K562 (cell line): ENCODE results near the gene FILIP1L. TPM values are rescaled to one million over a fixed set of nuclear protein-coding genes. Genes with fewer than 3 reads are reported as not detected.

Experiments used
- CEBPG ChIP-seq, 3 experiments: fragments of 200-800 bp in 1 of 3; sonication (Bioruptor generic) in 1 of 3; sonication (generic) in 1 of 3; formaldehyde crosslinking in 1 of 3; IDR thresholded peaks in 2 of 3; conservative IDR thresholded peaks in 1 of 3; 2 replicates each; pipeline versions ENCODE4 v1.6.1 to v1.8.0; 2016 to 2022; ENCODE audit warnings: missing compliant biosample characterization in 2 of 3, missing genetic modification characterization in 2 of 3, mild to moderate bottlenecking in 1 of 3, missing genetic modification reagents in 1 of 3
- ERF ChIP-seq: fragments of 450-650 bp; formaldehyde crosslinking; IDR thresholded peaks from 2 replicates; pipeline ENCODE4 v1.4.0; 2020; ENCODE audit warnings: mild to moderate bottlenecking, mixed read lengths
- EZH2 ChIP-seq: IDR thresholded peaks from 2 replicates; pipeline ENCODE4 v1.6.1; 2012; ENCODE audit warnings: low read depth, mild to moderate bottlenecking, inconsistent platforms, low read length, borderline replicate concordance
- GABPA ChIP-seq: fragments of 200-800 bp; sonication (Bioruptor generic); conservative IDR thresholded peaks from 2 replicates; pipeline ENCODE4 v1.6.1; 2016; ENCODE audit warnings: low read depth, missing genetic modification characterization, missing compliant biosample characterization
- HDAC1 ChIP-seq, 2 experiments: fragments of 450-650 bp; IDR thresholded peaks; 2 replicates each; pipeline ENCODE4 v1.6.1; 2016 to 2017; ENCODE audit warnings: inconsistent platforms in 1 of 2, mild to moderate bottlenecking in 1 of 2, moderate library complexity in 1 of 2
- JUN ChIP-seq, 2 experiments: sonication (generic) in 1 of 2; formaldehyde crosslinking in 1 of 2; IDR thresholded peaks; 2 replicates each; pipeline versions ENCODE4 v1.6.1 to v1.8.0; 2012 to 2022; ENCODE audit warnings: borderline replicate concordance in 2 of 2, mild to moderate bottlenecking in 2 of 2, improper control_type of control experiment in 1 of 2, low read depth in 1 of 2, low read length in 1 of 2, missing genetic modification reagents in 1 of 2
- JUND ChIP-seq, 2 experiments: IDR thresholded peaks; 2 replicates in 1 of 2; 3 replicates in 1 of 2; pipeline ENCODE4 v1.6.1; 2011; ENCODE audit warnings: borderline replicate concordance in 2 of 2, low read depth in 2 of 2, low read length in 2 of 2, improper control_type of control experiment in 1 of 2, missing biosample characterization in 1 of 2, missing genetic modification characterization in 1 of 2, missing genetic modification reagents in 1 of 2
- KDM2B ChIP-seq: fragments of 250-450 bp; sonication (Bioruptor Pico); IDR thresholded peaks from 2 replicates; pipeline ENCODE4 v1.8.0; 2021; ENCODE audit warnings: mild to moderate bottlenecking, moderate library complexity
- MTA1 ChIP-seq: fragments of 450-650 bp; IDR thresholded peaks from 2 replicates; pipeline ENCODE4 v1.6.1; 2017; ENCODE audit warnings: borderline replicate concordance
- PTTG1 ChIP-seq: fragments of 450-650 bp; IDR thresholded peaks from 2 replicates; pipeline ENCODE4 v1.6.1; 2016; ENCODE audit warnings: low read depth, mild to moderate bottlenecking, missing genetic modification characterization, missing compliant biosample characterization
- RBM14 ChIP-seq: fragments of 200-400 bp; formaldehyde crosslinking; IDR thresholded peaks from 2 replicates; pipeline ENCODE4 v1.6.1; 2018; ENCODE audit warnings: low read depth, mild to moderate bottlenecking, low read length, moderate library complexity, borderline replicate concordance; ENCODE audit not compliant: insufficient read depth
- SMARCE1 ChIP-seq: fragments of 450-650 bp; IDR thresholded peaks from 2 replicates; pipeline ENCODE4 v1.7.1; 2016; ENCODE audit warnings: mild to moderate bottlenecking
- STAG1 ChIP-seq: sonication (generic); formaldehyde crosslinking; IDR thresholded peaks from 2 replicates; pipeline ENCODE4 v1.5.0; 2020; ENCODE audit warnings: missing genetic modification reagents, borderline replicate concordance
- TFAP4 ChIP-seq: sonication (generic); formaldehyde crosslinking; IDR thresholded peaks from 2 replicates; pipeline ENCODE4 v1.8.0; 2022; ENCODE audit warnings: missing genetic modification reagents, mild to moderate bottlenecking, moderate library complexity, borderline replicate concordance
- ZBTB2 ChIP-seq: fragments of 450-650 bp; IDR thresholded peaks from 2 replicates; pipeline ENCODE4 v1.6.1; 2016; ENCODE audit warnings: antibody characterized with exemption
- ZBTB49 ChIP-seq: sonication (generic); formaldehyde crosslinking; IDR thresholded peaks from 2 replicates; pipeline ENCODE4 v1.8.0; 2022; ENCODE audit warnings: missing genetic modification reagents, mild to moderate bottlenecking, borderline replicate concordance
- ZNF512 ChIP-seq: IDR thresholded peaks from 2 replicates; pipeline ENCODE4 v1.6.1; 2016; ENCODE audit warnings: missing genetic modification characterization, missing compliant biosample characterization
- ZNF696 ChIP-seq: fragments of 250-450 bp; sonication (Bioruptor Pico); conservative IDR thresholded peaks from 2 replicates; pipeline ENCODE4 v1.4.0; 2020; ENCODE audit warnings: mild to moderate bottlenecking, moderate library complexity
- polyA plus RNA-seq, 8 experiments: library from polyadenylated mRNA; depleted of rRNA in 4 of 8; stranded (reverse) in 5 of 8; unstranded in 3 of 8; fragments of >200 nt; fragmentation: Nextera tagmentation in 2 of 8; fragmentation: Illumina TruSeq in 1 of 8; extraction: Ambion mirVana in 2 of 8; extraction: Trizol in 1 of 8; gene quantifications; 2 replicates each; pipeline versions ENCODE4 v1.2.1 to v1.2.3, GENCODE V29; 2011 to 2014; ENCODE audit warnings: inconsistent platforms in 1 of 8, missing spikeins in 1 of 8
- total RNA-seq, 7 experiments: library from RNA; depleted of rRNA in 6 of 7; stranded (reverse); fragments of >200 nt in 6 of 7; fragmentation: Illumina TruSeq in 2 of 7; extraction: Trizol in 2 of 7; gene quantifications; 2 replicates each; pipeline versions ENCODE4 v1.2.1 to v1.2.3, GENCODE V29; 2011 to 2021; ENCODE audit warnings: low replicate concordance in 1 of 7

FILIP1L gene
- total and polyA plus RNA-seq, 9 of the 15 experiments (the other 6 are each of a cell fraction or from before 2014, with no cell fraction given): 0.50 to 2.1 (median 1.1) TPM

GRCh38 chr3:100002599-100003350 is 111.5 kb downstream of the FILIP1L start (continued):
- TF ChIP-seq ZBTB49 (CRISPR knock-in tag) (no peak), JUN (IDR thresholded peaks at IDR 0.05; ENCODE audit: borderline replicate concordance, low read depth, low read length) (peak; percentile 90), JUN (CRISPR knock-in tag; IDR thresholded peaks at IDR 0.05; ENCODE audit: borderline replicate concordance) (no peak), RBM14 (no peak), CEBPG (CRISPR knock-in tag; IDR thresholded peaks at IDR 0.05) (peak; percentile 78), CEBPG (tag; conservative IDR thresholded peaks at IDR 0.05 in 1 of 2, IDR thresholded peaks at IDR 0.05 in 1 of 2) (peak; percentile 91 to 94), ZBTB2 (no peak), ERF (CRISPR knock-in tag) (no peak), KDM2B (CRISPR knock-in tag) (no peak), HDAC1 (IDR thresholded peaks at IDR 0.05) (no peak), GABPA (tag) (no peak), EZH2 (no peak), SMARCE1 (peak; percentile 56; the same call in 1 of the 2 replicates), ZNF696 (CRISPR knock-in tag) (no peak), PTTG1 (no peak), TFAP4 (CRISPR knock-in tag) (no peak), JUND (IDR thresholded peaks at IDR 0.05; ENCODE audit: borderline replicate concordance, low read depth, low read length) (peak; percentile 93), JUND (tag; IDR thresholded peaks at IDR 0.05; ENCODE audit: borderline replicate concordance, low read depth, low read length) (peak; percentile 92), STAG1 (CRISPR knock-in tag) (no peak), MTA1 (peak; percentile 65; the same call in 1 of the 2 replicates), ZNF512 (tag) (no peak)
